GM13976 (cell line): ENCODE data around the gene RNF166.

Source experiments
- DNase-seq: peaks from one replicate; pipeline ENCODE4 v3.0.0; 2012; ENCODE audit warnings: low spot score
- CTCF ChIP-seq: IDR thresholded peaks from 2 replicates; pipeline ENCODE4 v1.5.1; 2012; ENCODE audit warnings: borderline replicate concordance, mild to moderate bottlenecking; ENCODE audit not compliant: insufficient read depth; ENCODE audit errors: extremely low read depth, missing control alignments, control extremely low read depth
- in situ Hi-C: fragments of 300-500 bp; cut with MboI; formaldehyde crosslinking; loops from one replicate; pipeline ENCODE4 v1.12.0; 2022; ENCODE audit warnings: low sequenced_read_pairs, mixed read lengths, inconsistent platforms; ENCODE audit not compliant: unreplicated experiment

The RNF166 gene

GRCh38 chr16:88699180-88699579 is 7.0 kb downstream of the RNF166 start:
- no peak for TF ChIP-seq CTCF
- in situ Hi-C loops = no loop called here
- DNase-seq = no peak

GRCh38 chr16:88698646-88699045 is 7.6 kb downstream of the RNF166 start:
- DNase-seq = no peak
- in situ Hi-C loops = no loop called here
- no peak for TF ChIP-seq CTCF

- peak; percentile 28 for TF ChIP-seq CTCF
- DNase-seq = no peak
- in situ Hi-C loops = no loop called here
Measured at GRCh38 chr16:88697831-88698615, 8.2 kb downstream of the RNF166 start.

GRCh38 chr16:88697116-88697830 is 8.9 kb downstream of the RNF166 start:
- TF ChIP-seq CTCF = no peak
- no peak for DNase-seq
- in situ Hi-C loops = no loop called here

- in situ Hi-C loops = no loop called here
- TF ChIP-seq CTCF = no peak
- DNase-seq = no peak
Measured at GRCh38 chr16:88696441-88696840, 9.8 kb downstream of the RNF166 start.

- no peak for DNase-seq
- in situ Hi-C loops = no loop called here
- TF ChIP-seq CTCF = no peak
Measured at GRCh38 chr16:88695753-88696152, 10.5 kb downstream of the RNF166 start.
